GM10266 (cell line): ENCODE measurements around the gene SLC17A1.

ENCODE experiments used
- DNase-seq: peaks from one replicate; pipeline ENCODE4 v3.0.0; 2012; ENCODE audit errors: extremely low spot score
- CTCF ChIP-seq: IDR thresholded peaks from 2 replicates; pipeline ENCODE4 v1.5.1; 2012; ENCODE audit warnings: mild to moderate bottlenecking, low read depth; ENCODE audit not compliant: control insufficient read depth, insufficient read depth; ENCODE audit errors: missing control alignments

SLC17A1 gene

GRCh38 chr6:25764611-25765010 lies 67.2 kb downstream of the SLC17A1 start:
- DNase-seq, result no peak
- no peak for TF ChIP-seq CTCF

- no peak for DNase-seq
- no peak for TF ChIP-seq CTCF
These were observed 73.8 kb downstream of the SLC17A1 start for GRCh38 chr6:25757936-25758642.

GRCh38 chr6:25756382-25757363 lies 75.2 kb downstream of the SLC17A1 start:
- no peak for TF ChIP-seq CTCF

GRCh38 chr6:25755483-25755882 lies 76.4 kb downstream of the SLC17A1 start:
- DNase-seq, result no peak
- TF ChIP-seq CTCF, result no peak

More at GRCh38 chr6:25756382-25757363, 75.2 kb downstream of the SLC17A1 start:
- DNase-seq, result no peak

GRCh38 chr6:25754535-25754934 lies 77.3 kb downstream of the SLC17A1 start, which contains the start of gene SLC17A4:
Gene SLC17A4, plus strand, starts transcription at chr6:25754742. Its CDS starts 7,221 bp downstream, at chr6:25761963.
- no peak for DNase-seq
- TF ChIP-seq CTCF, result no peak

GRCh38 chr6:25753079-25753478 lies 78.8 kb downstream of the SLC17A1 start:
- DNase-seq, result no peak
- no peak for TF ChIP-seq CTCF
